Measurements from ENCODE around the gene COPZ2. TPM values are rescaled to one million over a fixed set of nuclear protein-coding genes. Genes with fewer than 3 reads are reported as not detected.
A peak's percentile ranks its signal among the peaks of the same experiment; 100 is the strongest.
"Not testable (repeated sequence)": the region's sequence is repeated elsewhere in the genome, so short reads cannot be mapped to it uniquely, and the experiment has no call there.

COPZ2 gene
- total RNA-seq, 1 donor from 2014 or later = not detected

GRCh38 chr17:47993031-47993564, 44.5 kb downstream of the COPZ2 start:
- H3K36me3 Mint-ChIP-seq (ENCODE audit: low read depth, unreplicated experiment) = no peaks in the 10 kb centered on the region
- H3K9me3 Mint-ChIP-seq (ENCODE audit: unreplicated experiment) = no peaks in the 10 kb centered on the region
- H3K27ac Mint-ChIP-seq (ENCODE audit: unreplicated experiment) = no peak overlapping the region
- H3K27me3 Mint-ChIP-seq (ENCODE audit: unreplicated experiment) = no peaks in the 10 kb centered on the region
- no peak overlapping the region for H3K4me3 Mint-ChIP-seq (ENCODE audit: unreplicated experiment)
- DNase-seq (ENCODE audit: low spot score) = no peak
- TF ChIP-seq, protein P1, sequence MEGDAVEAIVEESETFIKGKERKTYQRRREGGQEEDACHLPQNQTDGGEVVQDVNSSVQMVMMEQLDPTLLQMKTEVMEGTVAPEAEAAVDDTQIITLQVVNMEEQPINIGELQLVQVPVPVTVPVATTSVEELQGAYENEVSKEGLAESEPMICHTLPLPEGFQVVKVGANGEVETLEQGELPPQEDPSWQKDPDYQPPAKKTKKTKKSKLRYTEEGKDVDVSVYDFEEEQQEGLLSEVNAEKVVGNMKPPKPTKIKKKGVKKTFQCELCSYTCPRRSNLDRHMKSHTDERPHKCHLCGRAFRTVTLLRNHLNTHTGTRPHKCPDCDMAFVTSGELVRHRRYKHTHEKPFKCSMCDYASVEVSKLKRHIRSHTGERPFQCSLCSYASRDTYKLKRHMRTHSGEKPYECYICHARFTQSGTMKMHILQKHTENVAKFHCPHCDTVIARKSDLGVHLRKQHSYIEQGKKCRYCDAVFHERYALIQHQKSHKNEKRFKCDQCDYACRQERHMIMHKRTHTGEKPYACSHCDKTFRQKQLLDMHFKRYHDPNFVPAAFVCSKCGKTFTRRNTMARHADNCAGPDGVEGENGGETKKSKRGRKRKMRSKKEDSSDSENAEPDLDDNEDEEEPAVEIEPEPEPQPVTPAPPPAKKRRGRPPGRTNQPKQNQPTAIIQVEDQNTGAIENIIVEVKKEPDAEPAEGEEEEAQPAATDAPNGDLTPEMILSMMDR (IDR thresholded peaks at IDR 0.05; ENCODE audit: unreplicated experiment) = no peak
- H3K4me1 Mint-ChIP-seq (ENCODE audit: unreplicated experiment) = peaks cover 11% of the 10 kb centered on the region

GRCh38 chr17:47992216-47992615, 45.4 kb downstream of the COPZ2 start:
- Mint-ChIP-seq H3K4me3 (ENCODE audit: unreplicated experiment) (no peak overlapping the region), H3K36me3 (ENCODE audit: low read depth, unreplicated experiment) (no peaks in the 10 kb centered on the region), H3K27me3 (ENCODE audit: unreplicated experiment) (peaks cover 2% of the 10 kb centered on the region), H3K9me3 (ENCODE audit: unreplicated experiment) (no peaks in the 10 kb centered on the region), H3K4me1 (ENCODE audit: unreplicated experiment) (peaks cover 11% of the 10 kb centered on the region), H3K27ac (ENCODE audit: unreplicated experiment) (no peak overlapping the region)
- TF ChIP-seq, protein P1 (IDR thresholded peaks at IDR 0.05; ENCODE audit: unreplicated experiment) = no peak
- DNase-seq (ENCODE audit: low spot score) = no peak

DNA sequence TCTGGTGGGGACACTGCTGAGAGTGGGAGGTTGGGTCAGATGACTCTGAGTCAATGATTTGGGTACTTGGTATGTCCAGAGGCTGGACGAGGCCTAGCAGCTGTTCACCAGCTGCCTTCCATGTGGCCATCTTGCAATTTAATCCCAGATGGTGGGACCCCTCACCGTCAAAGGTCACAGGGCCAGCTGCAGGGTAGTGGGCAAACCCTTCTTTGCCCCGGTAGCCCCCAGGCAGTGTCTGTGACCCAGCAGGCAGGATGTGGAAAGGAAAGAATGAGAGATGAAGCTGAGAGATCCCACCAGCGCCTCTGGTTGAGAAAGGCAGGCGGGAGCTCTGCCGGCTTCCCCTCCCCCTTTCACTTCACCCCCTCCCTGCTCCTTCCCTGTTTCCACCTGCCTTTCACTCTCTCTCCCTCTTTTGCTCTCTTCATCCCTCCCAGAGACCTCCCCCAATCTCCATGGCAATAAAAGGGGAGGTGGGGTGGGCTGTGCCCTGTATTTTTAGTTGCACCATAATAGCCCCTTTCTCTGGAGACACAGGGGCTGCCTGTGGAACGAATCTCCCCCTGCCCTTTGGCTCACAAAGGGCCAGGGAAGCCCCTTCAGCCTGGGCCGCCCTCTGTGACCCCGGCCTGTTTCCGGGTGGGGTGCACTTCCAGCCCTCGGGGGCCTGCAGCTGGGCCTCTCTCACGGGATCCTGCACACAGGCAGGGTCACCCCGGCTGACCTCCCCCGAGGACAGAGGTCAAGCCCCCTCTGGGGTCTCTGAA, 46.5 kb downstream of the COPZ2 start:
- Mint-ChIP-seq H3K36me3 (ENCODE audit: low read depth, unreplicated experiment) (no peaks in the 10 kb centered on the region), H3K4me1 (ENCODE audit: unreplicated experiment) (peaks cover 11% of the 10 kb centered on the region), H3K4me3 (ENCODE audit: unreplicated experiment) (no peak overlapping the region), H3K27ac (ENCODE audit: unreplicated experiment) (no peak overlapping the region), H3K9me3 (ENCODE audit: unreplicated experiment) (no peaks in the 10 kb centered on the region), H3K27me3 (ENCODE audit: unreplicated experiment) (peaks cover 2% of the 10 kb centered on the region)
- TF ChIP-seq, protein P1 (IDR thresholded peaks at IDR 0.05; ENCODE audit: unreplicated experiment) = no peak
- DNase-seq (ENCODE audit: low spot score) = no peak

- TF ChIP-seq, protein P1 (IDR thresholded peaks at IDR 0.05; ENCODE audit: unreplicated experiment) = no peak
- Mint-ChIP-seq H3K27me3 (ENCODE audit: unreplicated experiment) (peaks cover 3% of the 10 kb centered on the region), H3K4me3 (ENCODE audit: unreplicated experiment) (no peak overlapping the region), H3K9me3 (ENCODE audit: unreplicated experiment) (no peaks in the 10 kb centered on the region), H3K27ac (ENCODE audit: unreplicated experiment) (peak overlapping the region; percentile 31), H3K4me1 (ENCODE audit: unreplicated experiment) (peaks cover 11% of the 10 kb centered on the region), H3K36me3 (ENCODE audit: low read depth, unreplicated experiment) (no peaks in the 10 kb centered on the region)
- no peak for DNase-seq (ENCODE audit: low spot score)
Measured at GRCh38 chr17:47989700-47990099, 47.9 kb downstream of the COPZ2 start.

DNA sequence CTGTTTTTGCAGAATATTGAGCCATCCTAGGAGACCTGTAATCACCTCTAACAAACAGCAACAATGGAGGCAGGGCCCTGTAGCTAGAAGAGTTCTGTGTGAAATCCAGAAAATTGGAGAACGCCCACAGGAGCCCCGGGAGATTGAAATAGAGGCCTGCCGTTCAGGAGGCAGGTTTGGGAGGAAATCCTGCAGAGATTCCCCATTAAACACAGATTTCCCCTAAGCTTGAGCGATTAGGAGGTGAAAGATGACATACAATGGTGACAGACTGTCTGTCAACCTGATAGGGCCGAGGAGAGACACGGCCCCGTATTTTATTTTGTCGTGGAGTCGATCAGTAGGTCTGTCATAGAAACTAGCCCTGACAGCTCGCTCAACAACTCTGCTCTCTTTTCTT, 48.4 kb downstream of the COPZ2 start:
- TF ChIP-seq, protein P1 (IDR thresholded peaks at IDR 0.05; ENCODE audit: unreplicated experiment) = no peak
- Mint-ChIP-seq H3K4me1 (ENCODE audit: unreplicated experiment) (peaks cover 9% of the 10 kb centered on the region), H3K27ac (ENCODE audit: unreplicated experiment) (no peak overlapping the region), H3K4me3 (ENCODE audit: unreplicated experiment) (no peak overlapping the region), H3K36me3 (ENCODE audit: low read depth, unreplicated experiment) (no peaks in the 10 kb centered on the region), H3K27me3 (ENCODE audit: unreplicated experiment) (peaks cover 3% of the 10 kb centered on the region), H3K9me3 (ENCODE audit: unreplicated experiment) (no peaks in the 10 kb centered on the region)
- DNase-seq (ENCODE audit: low spot score) = no peak

- H3K4me1 Mint-ChIP-seq (ENCODE audit: unreplicated experiment); H3K27me3 Mint-ChIP-seq (ENCODE audit: unreplicated experiment): not testable (repeated sequence)
Measured at GRCh38 chr17:47988445-47988844, 49.2 kb downstream of the COPZ2 start.

More at GRCh38 chr17:47988445-47988844, 49.2 kb downstream of the COPZ2 start:
- not testable (repeated sequence) for H3K27ac Mint-ChIP-seq (ENCODE audit: unreplicated experiment); DNase-seq (ENCODE audit: low spot score); H3K4me3 Mint-ChIP-seq (ENCODE audit: unreplicated experiment); H3K36me3 Mint-ChIP-seq (ENCODE audit: low read depth, unreplicated experiment); H3K9me3 Mint-ChIP-seq (ENCODE audit: unreplicated experiment)
